ENCODE measurements around the gene VRK1.

GRCh38 chr14:96790186-96790585 is 7.0 kb upstream of the VRK1 start:
- no peak for TF ChIP-seq GATA3 (IDR thresholded peaks at IDR 0.05; ENCODE audit: low read depth, low read length)
- no peak for TF ChIP-seq GATA2 (IDR thresholded peaks at IDR 0.05; ENCODE audit: low read depth, low read length)
